GM23248 (cell line): Measurements from ENCODE around the gene AP2B1. TPM values are rescaled to one million over a fixed set of nuclear protein-coding genes. Genes with fewer than 3 reads are reported as not detected.
"Not testable (repeated sequence)": the region's sequence is repeated elsewhere in the genome, so short reads cannot be mapped to it uniquely, and the experiment has no call there.

Experiments
- DNase-seq: peaks from one replicate; pipeline ENCODE4 v3.0.0-alpha.2; 2015
- H2AFZ ChIP-seq: fragments of 200-600 bp; sonication (generic); 2 replicates; pipeline ENCODE4 v1.6.1; 2016; ENCODE audit warnings: antibody characterized with exemption
- H3F3A ChIP-seq: fragments of 200-600 bp; sonication (generic); 2 replicates; pipeline ENCODE4 v1.6.1; 2016; ENCODE audit warnings: mild to moderate bottlenecking, antibody characterized with exemption, mixed run types; ENCODE audit not compliant: insufficient read depth
- H3K27ac ChIP-seq: fragments of 200-600 bp; sonication (generic); 2 replicates; pipeline ENCODE4 v1.5.1; 2016; ENCODE audit warnings: mild to moderate bottlenecking
- H3K27me3 ChIP-seq: fragments of 200-600 bp; sonication (generic); replicated peaks from 2 replicates; pipeline ENCODE4 v1.6.1; 2016; ENCODE audit warnings: mild to moderate bottlenecking; ENCODE audit not compliant: insufficient read depth
- H3K36me3 ChIP-seq: fragments of 200-600 bp; sonication (generic); 2 replicates; pipeline ENCODE4 v1.6.1; 2016; ENCODE audit warnings: low read depth, mild to moderate bottlenecking
- H3K4me1 ChIP-seq: fragments of 200-600 bp; sonication (generic); 2 replicates; pipeline ENCODE4 v1.6.1; 2016; ENCODE audit warnings: mild to moderate bottlenecking; ENCODE audit not compliant: insufficient read depth
- H3K4me2 ChIP-seq: fragments of 200-600 bp; sonication (generic); one replicate; pipeline ENCODE4 v1.6.1; 2016; ENCODE audit warnings: mild to moderate bottlenecking; ENCODE audit not compliant: unreplicated experiment
- H3K4me3 ChIP-seq: fragments of 200-600 bp; sonication (generic); 2 replicates; pipeline ENCODE4 v1.5.1; 2016; ENCODE audit warnings: mild to moderate bottlenecking
- H3K79me2 ChIP-seq: fragments of 200-600 bp; sonication (generic); 2 replicates; pipeline ENCODE4 v1.6.1; 2016; ENCODE audit warnings: mild to moderate bottlenecking; ENCODE audit not compliant: insufficient read depth
- H3K9ac ChIP-seq: fragments of 200-600 bp; sonication (generic); 2 replicates; pipeline ENCODE4 v1.6.1; 2016; ENCODE audit warnings: mild to moderate bottlenecking
- H3K9me2 ChIP-seq: fragments of 200-600 bp; sonication (generic); 2 replicates; pipeline ENCODE4 v1.6.1; 2016; ENCODE audit warnings: mixed run types, mild to moderate bottlenecking, moderate library complexity; ENCODE audit not compliant: insufficient read depth
- H3K9me3 ChIP-seq: fragments of 200-600 bp; sonication (generic); one replicate; pipeline ENCODE4 v1.6.1; 2017; ENCODE audit warnings: low read depth
- H4K20me1 ChIP-seq: fragments of 200-600 bp; sonication (generic); 2 replicates; pipeline ENCODE4 v1.6.0; 2016; ENCODE audit not compliant: insufficient read depth
- EZH2 ChIP-seq: fragments of 200-600 bp; sonication (generic); IDR thresholded peaks from 2 replicates; pipeline ENCODE4 v1.6.1; 2018; ENCODE audit warnings: antibody characterized with exemption, mild to moderate bottlenecking; ENCODE audit not compliant: insufficient read depth, poor library complexity, severe bottlenecking
- EZH2phosphoT487 ChIP-seq: fragments of 200-600 bp; sonication (generic); IDR thresholded peaks from 2 replicates; pipeline ENCODE4 v1.6.1; 2018; ENCODE audit warnings: antibody characterized with exemption, moderate library complexity, mild to moderate bottlenecking, low read depth; ENCODE audit not compliant: insufficient read depth
- WGBS, 2 experiments: methylation state at CpG; one replicate each; pipeline ENCODE4 v1.1.6; 2015 to 2017; ENCODE audit warnings: low lambda C conversion rate in 2 of 2, low coverage in 1 of 2; ENCODE audit errors: missing lambda C conversion rate in 2 of 2; 5-methylcytosine and 5-hydroxymethylcytosine counted together
- in situ Hi-C: fragments of 300-500 bp; cut with MboI; formaldehyde crosslinking; loops from 2 replicates; pipeline ENCODE4 v1.15.0; 2020
- polyA plus RNA-seq: library from polyadenylated mRNA; unstranded; fragments of >200 nt; fragmentation: Nextera tagmentation; extraction: Ambion mirVana; gene quantifications from 2 replicates; pipeline ENCODE4 v1.2.1, GENCODE V29; 2016
- total RNA-seq: library from RNA; depleted of rRNA; stranded (reverse); fragments of >200 nt; shearing (Covaris generic); gene quantifications from 2 replicates; pipeline ENCODE4 v1.2.3, GENCODE V29; 2014

AP2B1 gene
- total and polyA plus RNA-seq, 2 experiments from 2014 or later, result 72.4 to 85.9 TPM

DNA sequence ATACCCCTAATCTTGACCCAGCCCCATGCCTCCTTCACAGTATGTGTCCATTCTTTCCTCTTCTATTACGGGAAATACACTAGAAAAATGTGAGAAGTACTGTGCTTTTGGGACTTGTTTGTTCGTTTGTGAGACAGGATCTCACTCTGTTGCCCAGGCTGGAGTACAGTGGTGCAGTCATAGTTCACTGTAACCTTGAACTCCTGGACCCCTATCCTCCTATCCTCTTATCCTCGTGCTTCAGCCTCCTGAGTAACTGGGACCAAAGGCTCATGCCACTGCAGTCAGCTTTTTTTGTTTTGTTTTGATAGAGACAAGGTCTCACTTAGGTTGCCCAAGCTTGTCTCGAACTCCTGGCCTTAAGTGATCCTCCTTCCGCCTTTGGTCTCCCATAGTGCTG, 114.4 kb downstream of the AP2B1 start:
- no peaks in the 10 kb centered on the region for H3F3A ChIP-seq
- H2AFZ ChIP-seq, result no peak overlapping the region
- H3K4me1 ChIP-seq, result no peaks in the 10 kb centered on the region
- H3K9ac ChIP-seq, result no peak overlapping the region
- no peaks in the 10 kb centered on the region; the same call in 1 of the 2 replicates for H4K20me1 ChIP-seq
- in situ Hi-C loops, result no loop called here
- H3K27me3 ChIP-seq, result no peaks in the 10 kb centered on the region
- no peak overlapping the region for H3K27ac ChIP-seq
- DNase-seq, result no peak
- no peaks in the 10 kb centered on the region for H3K36me3 ChIP-seq
- peaks cover 21% of the 10 kb centered on the region for H3K79me2 ChIP-seq
- H3K4me3 ChIP-seq, result no peak overlapping the region
- TF ChIP-seq EZH2phosphoT487 (no peak), EZH2 (no peak)
- H3K4me2 ChIP-seq, result no peak overlapping the region
- H3K9me3 ChIP-seq, result no peaks in the 10 kb centered on the region
- WGBS, 2 experiments, result 97 to 99% methylated on average over 5 of the region's 5 CpGs
- H3K9me2 ChIP-seq, result no peaks in the 10 kb centered on the region

DNA sequence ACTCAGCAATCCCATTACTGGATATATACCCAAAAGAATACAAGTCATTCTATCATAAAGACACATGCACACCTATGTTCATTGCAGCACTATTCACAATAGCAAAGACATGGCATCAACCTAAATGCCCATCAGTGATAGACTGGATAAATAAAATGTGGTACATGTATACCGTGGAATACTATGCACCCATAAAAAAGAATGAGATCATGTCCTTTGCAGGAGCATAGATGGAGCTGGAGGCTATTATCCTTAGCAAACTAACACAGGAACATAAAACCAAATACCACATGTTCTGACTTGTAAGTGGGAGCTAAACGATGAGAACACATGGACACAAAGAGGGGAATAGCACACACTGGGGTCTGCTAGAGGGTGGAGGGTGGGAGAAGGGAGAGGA, 116.2 kb downstream of the AP2B1 start:
- H3K27ac ChIP-seq, H3K4me3 ChIP-seq, H3F3A ChIP-seq, H3K27me3 ChIP-seq, DNase-seq, H3K9me2 ChIP-seq, H3K9me3 ChIP-seq, H2AFZ ChIP-seq, H3K36me3 ChIP-seq, H3K4me1 ChIP-seq, H4K20me1 ChIP-seq, H3K9ac ChIP-seq, H3K4me2 ChIP-seq, in situ Hi-C loops: not testable (repeated sequence)
- 91 to 96% methylated on average over 2 of the region's 2 CpGs for WGBS, 2 experiments
- peaks cover 21% of the 10 kb centered on the region for H3K79me2 ChIP-seq

DNA sequence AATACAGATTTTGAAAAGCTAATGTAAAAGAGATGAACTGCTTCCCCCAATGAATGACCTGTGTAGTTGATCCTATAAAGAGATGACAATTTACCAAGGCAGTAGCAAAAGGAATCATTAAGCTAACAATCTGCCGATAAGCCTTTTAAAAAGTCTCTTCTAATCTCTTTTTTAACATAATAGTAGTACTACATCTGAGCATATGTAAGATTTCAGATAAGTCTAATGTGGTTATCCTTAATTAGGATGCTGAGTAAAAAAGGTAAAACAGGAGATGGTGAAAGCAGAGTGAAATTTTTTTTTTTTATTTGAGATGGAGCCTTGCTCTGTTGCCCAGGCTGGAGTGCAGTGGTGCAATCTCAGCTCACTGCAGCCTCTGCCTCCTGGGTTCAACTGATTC, 118.1 kb downstream of the AP2B1 start:
- in situ Hi-C loops, result no loop called here
- no peak overlapping the region for H3K27ac ChIP-seq
- H3K4me3 ChIP-seq, result no peak overlapping the region
- H3K4me1 ChIP-seq, result no peaks in the 10 kb centered on the region
- no peaks in the 10 kb centered on the region; the same call in 1 of the 2 replicates for H4K20me1 ChIP-seq
- DNase-seq, result no peak
- H3K9me3 ChIP-seq, result no peaks in the 10 kb centered on the region
- WGBS, 2 experiments, result 98 to 100% methylated on average over 1 of the region's 1 CpG
- no peaks in the 10 kb centered on the region for H3K9me2 ChIP-seq
- H3K9ac ChIP-seq, result no peak overlapping the region
- H3K4me2 ChIP-seq, result no peak overlapping the region
- H3K36me3 ChIP-seq, result peaks cover 11% of the 10 kb centered on the region
- peaks cover 15% of the 10 kb centered on the region for H3K79me2 ChIP-seq
- no peak overlapping the region for H2AFZ ChIP-seq
- no peaks in the 10 kb centered on the region for H3K27me3 ChIP-seq
- TF ChIP-seq EZH2 (no peak), EZH2phosphoT487 (no peak)
- H3F3A ChIP-seq, result no peaks in the 10 kb centered on the region

DNA sequence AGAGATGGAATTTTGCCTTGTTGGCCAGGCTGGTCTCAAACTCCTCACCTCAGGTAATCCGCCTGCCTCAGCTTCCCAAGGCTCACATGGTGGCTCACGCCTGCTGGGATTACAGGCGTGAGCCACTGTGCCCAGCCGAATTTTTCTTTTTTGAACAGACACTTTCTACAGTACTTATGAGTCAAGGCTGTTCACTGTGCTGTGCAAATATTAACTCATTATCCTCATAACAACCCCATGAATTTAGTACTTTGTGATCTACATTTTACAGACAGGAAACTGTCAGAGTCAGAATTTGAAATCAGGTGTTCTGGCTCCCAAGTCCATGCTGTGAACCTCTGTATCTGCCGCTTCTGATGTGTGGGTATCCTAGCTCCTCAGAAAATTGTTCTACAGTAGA, 118.6 kb downstream of the AP2B1 start:
- H3K9ac ChIP-seq, result no peak overlapping the region
- peaks cover 16% of the 10 kb centered on the region for H3K36me3 ChIP-seq
- WGBS, 2 experiments, result 72 to 76% methylated on average over 5 of the region's 5 CpGs
- no peaks in the 10 kb centered on the region for H3K9me2 ChIP-seq
- H4K20me1 ChIP-seq, result no peaks in the 10 kb centered on the region; the same call in 1 of the 2 replicates
- in situ Hi-C loops, result no loop called here
- peaks cover 15% of the 10 kb centered on the region for H3K79me2 ChIP-seq
- no peak overlapping the region for H3K4me3 ChIP-seq
- no peaks in the 10 kb centered on the region for H3F3A ChIP-seq
- no peaks in the 10 kb centered on the region for H3K9me3 ChIP-seq
- no peak for DNase-seq
- H3K27me3 ChIP-seq, result no peaks in the 10 kb centered on the region
- TF ChIP-seq EZH2 (no peak), EZH2phosphoT487 (no peak)
- H3K27ac ChIP-seq, result no peak overlapping the region
- H3K4me1 ChIP-seq, result no peaks in the 10 kb centered on the region
- no peak overlapping the region for H3K4me2 ChIP-seq
- H2AFZ ChIP-seq, result no peak overlapping the region

DNA sequence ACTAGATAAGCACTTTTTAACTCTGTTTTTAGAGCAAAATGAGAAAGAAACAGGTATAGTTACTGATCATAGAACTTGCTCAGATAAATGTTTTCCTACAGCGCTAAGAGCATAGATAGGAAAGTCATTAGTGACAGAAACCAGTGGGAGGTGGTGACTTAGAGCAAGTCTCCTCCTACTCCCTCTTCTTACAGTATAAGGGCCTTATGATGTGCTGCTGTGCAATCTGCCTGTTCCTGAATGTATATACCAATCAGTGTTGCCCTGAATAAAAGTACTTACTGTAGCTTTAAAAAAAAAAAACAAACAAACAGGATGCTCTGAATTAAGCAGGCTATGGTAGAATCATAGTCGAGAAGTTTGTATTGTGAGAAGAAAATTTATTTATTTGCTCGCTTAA, 121.0 kb downstream of the AP2B1 start:
- H3K9ac ChIP-seq, result no peak overlapping the region
- no peak overlapping the region for H3K4me3 ChIP-seq
- no peaks in the 10 kb centered on the region for H3K9me3 ChIP-seq
- in situ Hi-C loops, result no loop called here
- peaks cover 12% of the 10 kb centered on the region for H3F3A ChIP-seq
- H3K4me1 ChIP-seq, result peaks cover 7% of the 10 kb centered on the region
- no peaks in the 10 kb centered on the region for H3K27me3 ChIP-seq
- H4K20me1 ChIP-seq, result no peaks in the 10 kb centered on the region; the same call in 1 of the 2 replicates
- H3K27ac ChIP-seq, result no peak overlapping the region
- H3K4me2 ChIP-seq, result no peak overlapping the region
- no peaks in the 10 kb centered on the region for H3K9me2 ChIP-seq
- peaks cover 10% of the 10 kb centered on the region; the same call in 1 of the 2 replicates for H3K79me2 ChIP-seq
- WGBS, 2 experiments, result 96 to 97% methylated on average over 3 of the region's 3 CpGs
- no peak for DNase-seq
- peaks cover 23% of the 10 kb centered on the region for H3K36me3 ChIP-seq
- H2AFZ ChIP-seq, result no peak overlapping the region
- TF ChIP-seq EZH2phosphoT487 (no peak), EZH2 (no peak)
